Measurements from ENCODE around the gene KCNIP2. TPM values are rescaled to one million over a fixed set of nuclear protein-coding genes. Genes with fewer than 3 reads are reported as not detected.
A peak's percentile ranks its signal among the peaks of the same experiment; 100 is the strongest.

Gene KCNIP2
- total and polyA plus RNA-seq, 2 of the 13 experiments (the other 11 are each of a cell fraction or from before 2014, with no cell fraction given): 0.42 to 0.70 TPM

- TF ChIP-seq, protein P1, sequence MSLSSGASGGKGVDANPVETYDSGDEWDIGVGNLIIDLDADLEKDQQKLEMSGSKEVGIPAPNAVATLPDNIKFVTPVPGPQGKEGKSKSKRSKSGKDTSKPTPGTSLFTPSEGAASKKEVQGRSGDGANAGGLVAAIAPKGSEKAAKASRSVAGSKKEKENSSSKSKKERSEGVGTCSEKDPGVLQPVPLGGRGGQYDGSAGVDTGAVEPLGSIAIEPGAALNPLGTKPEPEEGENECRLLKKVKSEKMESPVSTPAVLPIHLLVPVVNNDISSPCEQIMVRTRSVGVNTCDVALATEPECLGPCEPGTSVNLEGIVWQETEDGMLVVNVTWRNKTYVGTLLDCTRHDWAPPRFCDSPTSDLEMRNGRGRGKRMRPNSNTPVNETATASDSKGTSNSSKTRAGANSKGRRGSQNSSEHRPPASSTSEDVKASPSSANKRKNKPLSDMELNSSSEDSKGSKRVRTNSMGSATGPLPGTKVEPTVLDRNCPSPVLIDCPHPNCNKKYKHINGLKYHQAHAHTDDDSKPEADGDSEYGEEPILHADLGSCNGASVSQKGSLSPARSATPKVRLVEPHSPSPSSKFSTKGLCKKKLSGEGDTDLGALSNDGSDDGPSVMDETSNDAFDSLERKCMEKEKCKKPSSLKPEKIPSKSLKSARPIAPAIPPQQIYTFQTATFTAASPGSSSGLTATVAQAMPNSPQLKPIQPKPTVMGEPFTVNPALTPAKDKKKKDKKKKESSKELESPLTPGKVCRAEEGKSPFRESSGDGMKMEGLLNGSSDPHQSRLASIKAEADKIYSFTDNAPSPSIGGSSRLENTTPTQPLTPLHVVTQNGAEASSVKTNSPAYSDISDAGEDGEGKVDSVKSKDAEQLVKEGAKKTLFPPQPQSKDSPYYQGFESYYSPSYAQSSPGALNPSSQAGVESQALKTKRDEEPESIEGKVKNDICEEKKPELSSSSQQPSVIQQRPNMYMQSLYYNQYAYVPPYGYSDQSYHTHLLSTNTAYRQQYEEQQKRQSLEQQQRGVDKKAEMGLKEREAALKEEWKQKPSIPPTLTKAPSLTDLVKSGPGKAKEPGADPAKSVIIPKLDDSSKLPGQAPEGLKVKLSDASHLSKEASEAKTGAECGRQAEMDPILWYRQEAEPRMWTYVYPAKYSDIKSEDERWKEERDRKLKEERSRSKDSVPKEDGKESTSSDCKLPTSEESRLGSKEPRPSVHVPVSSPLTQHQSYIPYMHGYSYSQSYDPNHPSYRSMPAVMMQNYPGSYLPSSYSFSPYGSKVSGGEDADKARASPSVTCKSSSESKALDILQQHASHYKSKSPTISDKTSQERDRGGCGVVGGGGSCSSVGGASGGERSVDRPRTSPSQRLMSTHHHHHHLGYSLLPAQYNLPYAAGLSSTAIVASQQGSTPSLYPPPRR (CRISPR knock-in tag; IDR thresholded peaks at IDR 0.05; ENCODE audit: borderline replicate concordance): 0 out of 2 replicates have a peak, but pooled peaks have one; percentile 36
- TF ChIP-seq ZNF256 (CRISPR knock-in tag; conservative IDR thresholded peaks at IDR 0.05): no peak
- TF ChIP-seq POGK (CRISPR knock-in tag; conservative IDR thresholded peaks at IDR 0.05): no peak
- peak; percentile 42; the same call in 1 of the 2 replicates for TF ChIP-seq POGZ (CRISPR knock-in tag; IDR thresholded peaks at IDR 0.05)
- TF ChIP-seq SMAD3 (CRISPR knock-in tag; IDR thresholded peaks at IDR 0.05): 0 out of 2 replicates have a peak, but pooled peaks have one; percentile 56
- TF ChIP-seq REPIN1 (CRISPR knock-in tag; IDR thresholded peaks at IDR 0.05; ENCODE audit: borderline replicate concordance, low read depth): 0 out of 2 replicates have a peak, but pooled peaks have one; percentile 22
- TF ChIP-seq ZNF574 (CRISPR knock-in tag; IDR thresholded peaks at IDR 0.05): peak; percentile 70
- TF ChIP-seq ZNF615 (CRISPR knock-in tag; IDR thresholded peaks at IDR 0.05; ENCODE audit: borderline replicate concordance): 0 out of 2 replicates have a peak, but pooled peaks have one; percentile 71
- peak; percentile 79 for TF ChIP-seq AGO1 (IDR thresholded peaks at IDR 0.05; ENCODE audit: low read depth, low read length, poor library complexity, severe bottlenecking)
- TF ChIP-seq ZBTB26 (CRISPR knock-in tag; IDR thresholded peaks at IDR 0.05; ENCODE audit: borderline replicate concordance): no peak; the same call in 1 of the 2 replicates
- TF ChIP-seq SP1 (IDR thresholded peaks at IDR 0.05): no peak
- peak; percentile 97 for TF ChIP-seq SP1 (CRISPR knock-in tag; IDR thresholded peaks at IDR 0.05)
- 0 out of 2 replicates have a peak, but pooled peaks have one; percentile 60 for TF ChIP-seq U2AF2 (IDR thresholded peaks at IDR 0.05; ENCODE audit: low read depth, low read length)
- 0 out of 2 replicates have a peak, but pooled peaks have one; percentile 79 for TF ChIP-seq ZNF333 (CRISPR knock-in tag; IDR thresholded peaks at IDR 0.05; ENCODE audit: borderline replicate concordance)
These were observed 60.5 kb downstream of the KCNIP2 start, which contains the start of gene NPM3 (continued) for GRCh38 chr10:101782811-101783735.
